NCI-H1092 (cell line): ENCODE measurements around the gene STRBP.
"Not testable (repeated sequence)": the region's sequence is repeated elsewhere in the genome, so short reads cannot be mapped to it uniquely, and the experiment has no call there.

ENCODE experiments used
- DNase-seq: peaks from one replicate; lab custom pipeline; 2025; lab: John Stamatoyannopoulos, UW

Gene STRBP

GRCh38 chr9:123249162-123249561 is 19.2 kb downstream of the STRBP start:
- not testable (repeated sequence) for DNase-seq

- DNase-seq = no peak
Measured at GRCh38 chr9:123248630-123249029, 19.8 kb downstream of the STRBP start.

GRCh38 chr9:123246534-123246933 is 21.9 kb downstream of the STRBP start:
- DNase-seq = no peak

- no peak for DNase-seq
Measured at GRCh38 chr9:123239726-123240125, 28.7 kb downstream of the STRBP start.

- DNase-seq = no peak
Measured at GRCh38 chr9:123238365-123238764, 30.0 kb downstream of the STRBP start.

- no peak for DNase-seq
Measured at GRCh38 chr9:123237220-123237619, 31.2 kb downstream of the STRBP start.

- DNase-seq = no peak
Measured at GRCh38 chr9:123235448-123235847, 32.9 kb downstream of the STRBP start.

- DNase-seq = no peak
Measured at GRCh38 chr9:123234853-123235252, 33.5 kb downstream of the STRBP start.

GRCh38 chr9:123232332-123232731 is 36.1 kb downstream of the STRBP start:
- DNase-seq = no peak

GRCh38 chr9:123231421-123231820 is 37.0 kb downstream of the STRBP start:
- DNase-seq = no peak

- DNase-seq = no peak
Measured at GRCh38 chr9:123228967-123229366, 39.4 kb downstream of the STRBP start.

GRCh38 chr9:123225995-123226394 is 42.4 kb downstream of the STRBP start:
- DNase-seq = no peak

GRCh38 chr9:123225374-123225813 is 43.0 kb downstream of the STRBP start:
- DNase-seq = peak; percentile 1

GRCh38 chr9:123220127-123220526 is 48.3 kb downstream of the STRBP start:
- DNase-seq = no peak

- no peak for DNase-seq
Measured at GRCh38 chr9:123218831-123219230, 49.6 kb downstream of the STRBP start.

GRCh38 chr9:123217128-123217654 is 51.2 kb downstream of the STRBP start:
- DNase-seq = no peak

GRCh38 chr9:123216251-123216797 is 52.1 kb downstream of the STRBP start:
- DNase-seq = no peak

- DNase-seq = no peak
Measured at GRCh38 chr9:123211081-123211480, 57.3 kb downstream of the STRBP start.

GRCh38 chr9:123208626-123209174 is 59.7 kb downstream of the STRBP start:
- no peak for DNase-seq

GRCh38 chr9:123206065-123206464 is 62.3 kb downstream of the STRBP start:
- DNase-seq = no peak

- no peak for DNase-seq
Measured at GRCh38 chr9:123201083-123201482, 67.3 kb downstream of the STRBP start.

GRCh38 chr9:123200469-123200868 is 67.9 kb downstream of the STRBP start:
- not testable (repeated sequence) for DNase-seq

GRCh38 chr9:123196124-123196523 is 72.3 kb downstream of the STRBP start:
- no peak for DNase-seq

GRCh38 chr9:123194023-123194422 is 74.4 kb downstream of the STRBP start:
- no peak for DNase-seq
